Fibroblast of skin of right quadriceps (primary cell): ENCODE data around the gene DLST.
A peak's percentile ranks its signal among the peaks of the same experiment; 100 is the strongest.

Experiments used
- DNase-seq: peaks from one replicate; pipeline ENCODE4 v3.0.0-alpha.2; 2013

Gene DLST

DNA sequence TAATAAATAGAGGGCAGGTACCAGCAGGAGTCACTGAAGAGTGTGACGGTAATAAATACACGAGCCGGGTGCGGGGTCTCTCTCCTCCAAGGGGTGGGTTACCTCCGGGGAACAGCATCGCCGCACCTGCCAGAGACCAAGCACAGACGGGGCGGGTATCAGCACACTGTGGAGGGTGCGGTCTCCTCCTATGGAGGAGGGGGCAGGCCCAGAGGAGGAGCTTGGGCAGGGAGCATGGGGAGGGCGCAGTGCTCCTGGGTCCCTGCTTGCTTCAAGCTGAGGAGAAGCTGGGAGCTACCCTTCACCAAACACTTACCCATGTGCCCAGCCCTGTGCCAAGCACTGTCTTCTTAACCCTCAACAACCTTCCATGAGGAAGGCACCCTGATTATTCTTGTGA lies 60.9 kb downstream of the DLST start:
- no peak for DNase-seq

DNA sequence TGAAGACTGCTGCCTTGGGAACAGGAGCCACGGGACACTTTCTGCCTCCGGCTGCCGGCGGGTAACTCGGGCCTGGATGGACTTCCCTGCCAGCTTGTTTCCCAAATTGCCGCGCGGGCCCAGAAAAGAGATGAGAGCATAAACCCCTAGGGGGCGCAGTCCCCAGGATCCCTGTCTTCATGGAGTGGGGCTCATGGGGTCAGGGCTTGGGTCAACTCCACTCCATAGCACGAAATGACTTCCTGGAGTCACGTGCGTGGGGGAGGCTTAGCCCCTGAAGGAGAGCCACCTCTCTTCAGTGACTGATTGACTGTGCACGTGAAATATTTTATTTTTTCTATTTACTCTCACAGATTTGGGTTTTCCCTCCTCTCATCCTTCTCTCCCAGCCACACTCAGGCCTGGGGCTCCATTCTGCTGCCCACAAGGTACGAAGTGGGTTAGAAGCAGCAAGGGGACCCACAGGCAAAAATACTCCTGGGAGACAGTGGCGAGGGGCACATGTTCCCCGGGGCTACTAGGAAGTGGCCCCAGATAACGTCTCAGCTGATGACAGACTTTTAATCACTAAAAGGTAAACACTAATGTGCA lies 63.6 kb downstream of the DLST start:
- DNase-seq, result peak; percentile 26

DNA sequence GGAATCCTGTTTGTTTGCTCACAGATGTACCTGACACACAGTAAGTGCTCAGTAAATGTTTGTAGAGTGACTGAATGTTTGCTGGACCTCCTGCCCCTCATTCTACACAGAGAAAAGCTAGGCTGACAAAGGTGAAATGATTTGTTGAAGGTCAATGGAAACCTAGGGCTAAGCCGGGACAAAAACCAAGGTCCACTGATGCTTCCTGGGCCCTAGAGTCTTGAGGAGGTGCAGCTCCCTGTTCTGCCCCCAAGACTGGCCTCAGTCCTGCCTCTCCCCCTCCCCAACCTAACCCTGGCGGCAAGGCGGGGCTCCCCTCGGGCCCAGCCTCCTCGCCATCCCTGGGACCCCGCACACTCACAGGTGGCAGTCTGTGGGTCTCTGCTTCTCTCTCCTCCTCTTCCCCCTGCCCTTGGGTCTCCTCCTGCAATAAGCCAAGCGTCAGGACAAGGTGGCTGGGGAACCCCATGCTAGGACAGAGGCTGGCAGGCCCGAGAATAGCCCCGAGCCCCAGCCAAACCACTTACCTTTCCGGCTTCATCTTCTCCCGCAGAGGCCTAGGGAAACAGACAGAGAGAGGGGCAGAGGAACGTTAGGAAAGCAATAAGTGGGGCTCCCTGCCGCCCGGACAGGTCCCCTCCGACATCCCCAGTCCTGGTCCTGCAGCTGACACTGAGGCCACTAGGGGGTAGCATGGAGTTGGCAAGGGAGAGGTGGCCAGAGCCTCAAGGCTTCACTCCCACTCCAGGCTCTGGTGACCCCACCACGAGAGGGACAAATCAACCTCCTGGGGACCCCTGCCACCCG lies 64.3 kb downstream of the DLST start:
- peak; percentile 63 for DNase-seq

DNA sequence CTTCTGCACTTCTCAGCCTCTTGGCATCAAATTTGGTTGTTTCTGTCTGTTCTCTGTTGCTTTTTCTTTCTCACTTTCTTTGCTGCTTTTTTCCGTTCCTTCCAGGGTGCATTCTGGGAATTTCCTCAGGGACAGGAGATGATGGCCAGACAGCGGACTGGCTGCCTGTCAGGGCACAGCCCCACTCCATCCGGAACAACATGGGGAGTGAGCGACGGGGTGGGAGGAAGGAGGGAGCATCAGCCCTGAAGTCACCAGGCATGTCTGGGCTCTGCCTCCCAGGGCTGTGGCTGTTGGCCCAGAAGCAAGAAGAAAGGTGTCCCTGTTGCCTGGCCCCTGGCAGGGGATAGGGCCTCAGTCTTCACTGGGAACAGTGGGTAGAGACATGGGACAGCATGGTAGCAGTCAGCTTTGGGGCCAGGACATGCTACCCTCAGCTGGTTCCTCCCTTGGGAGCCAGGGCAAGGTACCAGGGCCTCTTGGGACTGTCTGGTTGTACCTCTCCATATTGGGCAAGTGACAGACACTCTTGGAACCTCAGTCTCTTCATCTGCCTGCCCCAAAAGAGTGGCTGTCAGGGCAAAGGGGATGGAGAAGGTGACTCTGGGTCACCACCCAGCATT lies 65.1 kb downstream of the DLST start:
- no peak for DNase-seq

DNA sequence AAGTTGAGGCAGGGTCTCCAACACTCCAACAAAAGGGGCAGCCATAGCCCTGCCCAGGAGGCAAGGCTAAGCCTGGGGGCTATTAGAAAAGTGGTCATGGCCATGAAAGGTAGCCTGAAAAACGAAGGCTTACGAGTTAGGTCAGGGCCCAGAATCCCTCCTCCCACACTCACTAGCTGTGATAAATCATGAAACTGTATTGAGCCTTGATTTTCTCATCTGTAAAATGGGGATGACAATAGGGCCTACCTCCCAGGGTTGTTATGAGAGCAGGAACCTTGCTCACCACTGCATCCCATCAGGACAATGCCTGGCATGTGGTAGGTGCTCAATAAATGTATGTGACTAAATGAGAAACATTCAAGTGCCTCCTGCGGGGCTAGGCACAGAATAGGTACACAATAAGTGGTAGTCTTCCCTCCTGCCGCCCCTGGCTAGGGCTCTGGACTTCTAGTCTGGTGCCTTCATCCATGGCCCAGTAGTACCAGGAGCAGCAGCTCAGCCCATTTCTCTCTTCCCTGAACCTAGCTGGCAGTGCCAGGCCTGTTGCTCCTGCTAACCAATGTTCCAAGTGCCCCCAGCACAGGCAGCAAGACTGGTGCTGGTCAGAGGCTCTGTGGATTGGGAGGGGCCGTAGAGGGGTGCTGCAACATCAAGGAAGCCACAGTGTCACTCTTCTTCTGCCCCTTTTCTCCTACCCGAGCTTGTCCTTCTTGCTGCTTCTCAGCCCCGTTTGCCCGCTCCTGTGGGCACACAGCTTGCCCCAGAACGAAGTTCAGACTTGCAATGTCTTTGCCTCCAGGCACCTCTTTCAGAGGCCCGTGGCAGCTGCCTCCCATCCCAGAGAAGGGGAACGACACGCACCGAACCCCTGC lies 65.9 kb downstream of the DLST start:
- no peak for DNase-seq

DNA sequence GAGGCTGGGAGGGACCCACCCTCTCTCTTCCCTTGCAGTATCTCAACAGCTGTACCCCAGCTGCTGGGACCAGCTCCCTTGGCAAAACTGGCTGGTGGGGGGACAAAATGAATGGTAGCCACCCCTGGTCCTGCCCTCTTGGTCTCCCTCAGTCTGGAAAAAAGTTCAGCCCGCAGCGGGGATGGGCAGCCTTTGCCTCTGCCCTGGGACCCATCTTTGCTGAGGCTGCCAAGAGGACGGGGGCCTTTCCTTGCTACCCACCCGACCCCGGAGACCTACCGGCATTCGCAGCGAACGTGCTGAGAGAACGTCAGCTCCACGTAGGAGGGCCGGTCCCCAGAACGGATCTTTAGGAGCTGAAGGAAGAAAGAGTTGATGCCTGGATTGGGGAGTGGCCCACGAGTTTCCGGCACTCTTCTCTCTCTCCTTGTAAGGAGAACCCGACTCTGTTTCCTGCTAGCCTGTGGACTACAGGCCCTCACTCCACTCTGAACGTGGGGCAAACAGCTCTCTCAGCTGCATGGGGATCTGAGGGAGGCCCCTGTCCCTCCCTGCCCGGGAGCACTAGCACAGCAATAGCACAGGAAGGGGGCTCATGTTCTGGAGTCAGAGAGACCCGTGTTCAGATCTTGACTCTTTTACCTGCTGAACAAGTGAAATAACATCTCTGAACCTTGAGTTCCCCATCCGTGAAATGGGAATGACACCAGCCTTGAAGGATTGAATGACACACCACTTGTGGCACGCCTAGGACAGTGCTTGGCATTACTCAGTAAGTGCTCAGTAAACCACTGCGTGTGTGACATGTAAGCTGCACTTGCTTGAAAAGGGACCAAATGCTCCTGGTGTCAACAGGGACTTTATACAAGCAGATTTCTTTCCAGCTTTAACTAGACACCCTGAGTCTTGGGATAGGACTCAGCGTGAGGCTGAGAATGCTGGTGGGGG lies 66.8 kb downstream of the DLST start:
- DNase-seq, result no peak

DNA sequence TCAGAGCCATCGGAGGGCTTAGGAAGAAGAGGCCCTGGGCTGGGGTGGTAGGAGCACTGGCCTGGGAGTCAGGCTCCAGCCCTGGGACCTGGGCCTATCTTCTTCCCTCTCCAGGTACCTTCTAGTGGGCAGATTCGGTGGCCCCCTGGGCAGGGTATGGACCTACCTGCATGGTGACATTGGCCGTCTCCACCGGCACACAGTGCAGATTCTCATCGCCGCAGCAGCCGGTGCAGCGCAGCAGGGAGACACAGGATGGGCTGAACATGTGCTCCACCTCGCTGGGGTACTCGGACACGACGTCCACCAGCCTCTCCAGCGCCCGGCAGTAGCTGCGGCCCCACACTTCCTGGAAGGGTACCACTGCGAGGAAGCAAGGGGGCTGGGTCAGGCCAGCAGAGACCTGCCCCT lies 67.5 kb downstream of the DLST start:
- no peak for DNase-seq

DNA sequence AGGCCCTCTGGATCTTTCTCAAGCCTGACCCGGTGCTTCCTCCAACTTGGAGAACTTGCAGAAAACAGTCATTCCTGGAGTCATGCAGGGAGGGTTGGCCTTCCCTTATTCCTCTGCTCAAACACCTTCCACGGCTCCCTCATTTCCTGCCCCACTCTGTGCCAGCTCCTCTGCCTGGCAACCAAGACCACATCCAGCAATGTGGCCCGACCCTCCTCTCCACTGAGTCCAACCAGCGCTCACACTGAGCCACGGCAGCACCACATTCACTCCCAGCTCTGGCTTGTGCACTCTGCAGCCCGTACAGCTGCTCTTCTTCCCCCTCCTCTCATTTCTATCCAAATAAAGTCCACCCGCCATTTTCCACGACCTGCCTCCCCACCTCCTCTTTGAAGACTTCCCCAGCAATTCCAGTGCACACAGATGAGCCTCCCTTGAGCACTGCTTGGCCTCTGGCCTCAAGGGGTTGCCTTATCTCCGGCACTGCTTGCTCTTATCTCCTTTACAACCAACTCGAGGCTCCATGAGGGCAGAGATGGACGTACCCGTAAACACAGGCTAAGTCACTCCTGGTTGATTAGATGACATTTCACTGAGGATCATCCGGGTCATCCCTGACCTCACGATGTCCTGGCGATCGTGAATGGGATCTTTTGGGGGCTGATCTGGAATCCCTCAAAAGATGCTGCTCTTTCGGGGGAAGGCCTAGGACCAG lies 68.3 kb downstream of the DLST start:
- no peak for DNase-seq

DNA sequence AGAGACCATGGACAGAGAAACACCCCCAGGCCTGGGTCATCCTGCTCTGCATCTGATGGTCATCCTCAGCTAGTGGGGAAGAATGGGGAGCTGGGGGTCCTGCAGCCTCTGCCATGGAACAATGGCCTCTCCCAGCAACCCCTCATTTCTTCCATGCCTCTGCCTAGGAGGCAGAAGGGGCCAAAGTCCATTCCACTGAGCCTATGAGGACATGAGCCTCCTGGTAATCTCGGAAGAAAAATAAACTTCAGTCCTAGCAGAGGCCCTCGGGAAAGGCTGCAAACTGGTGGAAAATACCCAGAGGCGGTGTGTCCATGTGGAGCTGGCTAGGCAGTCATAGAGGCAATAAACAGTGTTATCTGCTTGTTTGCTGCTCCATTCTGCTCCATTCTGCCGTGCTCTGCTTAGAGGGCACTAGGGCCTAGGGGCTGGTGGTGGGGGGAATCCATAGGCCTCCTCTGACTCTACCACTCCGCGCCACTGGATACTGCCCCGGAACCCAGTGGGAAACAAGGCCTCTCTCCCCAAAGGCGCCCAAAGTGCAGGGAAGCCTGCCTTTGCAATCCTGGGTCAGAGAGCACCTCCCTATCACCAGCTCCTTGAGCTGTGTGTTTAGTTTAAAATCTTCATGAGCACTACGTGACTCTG lies 69.2 kb downstream of the DLST start:
- DNase-seq, result no peak

DNA sequence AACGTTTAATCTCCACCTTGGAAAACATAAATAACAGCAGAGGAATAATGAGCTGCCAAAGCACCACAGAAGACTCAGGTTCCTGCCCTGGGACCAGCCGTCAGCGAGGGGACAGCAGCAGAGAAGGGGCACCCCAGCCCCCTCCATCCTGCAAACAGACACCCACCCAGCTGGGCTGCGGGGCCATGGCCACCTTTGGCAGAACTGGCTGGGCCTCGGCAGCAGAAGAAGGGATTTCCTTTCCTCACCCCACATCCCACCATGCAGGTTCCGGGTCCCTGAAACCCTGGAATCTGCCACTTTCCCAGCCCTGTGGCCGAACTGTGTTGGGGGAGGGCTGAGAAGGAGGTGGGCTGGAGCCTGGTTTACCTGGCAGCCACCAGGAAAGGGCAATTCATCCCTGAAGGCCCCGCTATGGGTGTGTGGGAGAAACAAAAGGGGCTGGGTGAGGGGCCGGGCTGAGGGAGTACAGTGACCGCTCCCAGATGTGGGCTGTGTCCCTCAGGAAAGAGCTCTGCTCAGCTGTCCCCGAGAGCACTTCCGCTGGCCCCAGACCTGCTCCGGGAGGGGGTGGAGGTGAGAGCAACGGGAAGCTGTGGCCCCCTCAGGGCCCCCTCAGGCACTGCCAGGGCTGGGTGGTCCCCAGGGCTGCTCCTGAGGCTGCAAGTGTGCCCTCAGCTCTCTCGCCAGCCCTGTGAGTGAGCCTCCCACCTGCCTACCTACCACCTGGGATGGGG lies 69.9 kb downstream of the DLST start:
- DNase-seq, result no peak

DNA sequence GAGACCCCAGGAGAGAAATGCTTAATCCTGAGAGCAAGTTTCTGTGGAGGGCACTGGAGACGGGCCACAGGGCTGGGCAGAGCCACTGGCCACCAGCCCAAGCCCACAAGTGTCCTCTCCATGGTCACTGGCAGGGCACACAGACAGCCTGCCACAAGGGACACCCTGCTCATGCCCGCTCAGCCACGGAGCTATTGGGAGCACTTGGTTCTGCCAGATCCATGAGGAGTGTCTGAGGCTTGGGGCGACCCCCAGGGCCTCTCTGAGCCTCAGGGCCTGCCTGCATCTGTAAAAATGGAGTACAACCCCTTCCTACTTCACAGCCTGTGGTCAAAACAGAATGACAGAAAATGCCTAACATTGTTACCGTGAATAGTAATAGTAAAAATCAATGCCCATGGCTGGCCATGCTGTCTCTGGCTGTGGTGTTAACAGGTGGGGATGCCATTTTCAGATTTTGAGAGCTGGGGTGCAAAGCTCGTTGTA lies 70.5 kb downstream of the DLST start:
- no peak for DNase-seq

DNA sequence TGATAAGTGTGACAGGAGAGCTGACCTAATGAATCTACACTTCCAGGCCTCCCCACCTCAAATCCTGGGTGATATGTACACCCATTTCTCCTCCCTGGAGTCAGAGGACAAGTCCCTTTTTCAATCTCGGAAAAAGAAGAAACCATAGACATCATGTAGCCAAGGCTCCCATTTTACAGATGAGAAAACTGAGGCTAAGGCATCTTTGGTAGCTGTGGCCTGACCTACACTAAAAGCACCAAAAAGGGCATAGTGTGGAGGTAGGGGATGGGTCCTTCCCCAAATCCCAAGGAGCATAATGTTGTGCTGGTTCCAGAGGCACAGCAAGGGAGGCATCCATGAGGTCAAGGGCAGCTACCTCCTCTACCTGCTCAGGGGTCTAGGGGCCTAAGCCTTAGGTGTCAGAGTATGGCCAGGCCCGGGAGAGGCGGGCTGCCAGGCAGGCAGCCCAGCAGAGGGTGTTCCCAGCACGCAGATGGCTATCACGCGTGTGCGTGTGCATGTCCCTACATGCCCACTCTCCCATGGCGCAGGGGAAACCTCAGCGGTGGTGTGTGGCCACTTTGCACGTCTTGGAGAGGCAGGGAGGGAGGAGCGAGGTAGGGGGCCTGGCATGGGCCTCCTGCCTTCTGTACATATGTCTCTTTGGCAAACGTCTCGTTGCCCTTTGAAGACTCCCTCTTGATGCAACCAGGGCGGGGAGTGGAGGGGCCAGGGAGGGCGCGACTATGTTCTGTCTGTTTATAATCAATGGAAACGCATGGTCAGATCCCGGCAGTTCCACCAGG lies 71.2 kb downstream of the DLST start:
- no peak for DNase-seq
